GM23248 (cell line): ENCODE results near the gene TNFSF8.

Experiments
- EZH2 ChIP-seq: fragments of 200-600 bp; sonication (generic); IDR thresholded peaks from 2 replicates; pipeline ENCODE4 v1.6.1; 2018; ENCODE audit warnings: antibody characterized with exemption, mild to moderate bottlenecking; ENCODE audit not compliant: insufficient read depth, poor library complexity, severe bottlenecking
- EZH2phosphoT487 ChIP-seq: fragments of 200-600 bp; sonication (generic); IDR thresholded peaks from 2 replicates; pipeline ENCODE4 v1.6.1; 2018; ENCODE audit warnings: antibody characterized with exemption, moderate library complexity, mild to moderate bottlenecking, low read depth; ENCODE audit not compliant: insufficient read depth

DNA sequence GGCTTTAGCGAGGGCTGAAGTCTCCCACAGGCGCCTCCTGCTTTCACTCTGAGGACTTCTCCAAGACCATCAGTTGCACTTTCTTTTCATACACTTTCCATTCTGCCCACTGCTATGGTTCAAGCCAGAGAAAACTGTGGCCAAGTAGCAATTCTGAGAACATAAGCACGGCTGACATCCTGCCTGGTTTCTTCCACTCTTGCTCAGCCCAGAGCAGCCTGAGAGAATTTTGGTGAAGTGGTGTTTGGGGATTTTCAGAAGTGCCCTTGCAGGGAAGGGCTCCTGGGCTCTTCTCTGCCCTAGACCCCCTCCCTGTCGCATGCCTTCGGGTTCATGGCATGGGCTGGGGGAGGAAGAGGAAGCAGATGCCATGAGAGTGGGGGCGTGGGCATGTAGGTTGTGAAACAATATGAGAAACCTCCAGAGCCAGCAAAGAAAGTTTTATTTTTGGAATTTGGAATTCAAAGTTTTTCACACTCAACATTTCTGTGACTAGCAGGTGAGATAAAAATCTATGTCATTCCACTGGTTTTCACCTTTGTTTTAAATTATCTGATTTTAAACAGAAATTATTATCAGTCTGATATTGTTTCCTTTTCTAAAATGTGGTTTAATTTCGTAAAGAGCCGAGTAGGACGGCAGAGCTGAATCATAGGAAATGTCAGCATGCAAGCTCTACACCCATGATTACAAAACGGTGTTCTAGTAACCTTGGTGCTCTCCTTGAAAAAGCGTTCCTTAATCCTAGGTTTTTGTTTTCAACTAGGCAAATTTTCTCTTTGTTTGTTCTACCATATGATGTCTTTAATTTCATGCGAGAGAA lies 27.8 kb upstream of the TNFSF8 start:
- TF ChIP-seq EZH2 (no peak), EZH2phosphoT487 (no peak)
